HG02852 (cell line): ENCODE measurements around the gene SYCP2.

Source experiments
- ATAC-seq: cut with Tn5 transposase; IDR thresholded peaks from one replicate; pipeline ENCODE4 v1.9.1; 2021; ENCODE audit warnings: mild to moderate bottlenecking, moderate library complexity; ENCODE audit not compliant: unreplicated experiment

The SYCP2 gene

GRCh38 chr20:59824711-59825562, 108.5 kb downstream of the SYCP2 start:
- no peak for ATAC-seq

GRCh38 chr20:59823491-59824259, 109.8 kb downstream of the SYCP2 start:
- no peak for ATAC-seq

- ATAC-seq, result no peak
Measured at GRCh38 chr20:59823030-59823423, 110.4 kb downstream of the SYCP2 start.

GRCh38 chr20:59822291-59823029, 111.0 kb downstream of the SYCP2 start:
- no peak for ATAC-seq

GRCh38 chr20:59821788-59822187, 111.6 kb downstream of the SYCP2 start:
- no peak for ATAC-seq

- ATAC-seq, result no peak
Measured at GRCh38 chr20:59821201-59821600, 112.2 kb downstream of the SYCP2 start.

- no peak for ATAC-seq
Measured at GRCh38 chr20:59820204-59821041, 113.0 kb downstream of the SYCP2 start.

GRCh38 chr20:59819496-59820203, 113.8 kb downstream of the SYCP2 start:
- no peak for ATAC-seq

GRCh38 chr20:59818911-59819310, 114.5 kb downstream of the SYCP2 start:
- ATAC-seq, result no peak

GRCh38 chr20:59817846-59818615, 115.4 kb downstream of the SYCP2 start:
- ATAC-seq, result no peak

- no peak for ATAC-seq
Measured at GRCh38 chr20:59817406-59817805, 116.0 kb downstream of the SYCP2 start.

GRCh38 chr20:59816146-59816738, 117.2 kb downstream of the SYCP2 start:
- ATAC-seq, result no peak

GRCh38 chr20:59814840-59815340, 118.5 kb downstream of the SYCP2 start:
- ATAC-seq, result no peak

GRCh38 chr20:59813948-59814839, 119.2 kb downstream of the SYCP2 start:
- no peak for ATAC-seq
